ENCODE measurements around the gene ATXN1L.
"Not testable (repeated sequence)": the region's sequence is repeated elsewhere in the genome, so short reads cannot be mapped to it uniquely, and the experiment has no call there.

Gene ATXN1L

DNA sequence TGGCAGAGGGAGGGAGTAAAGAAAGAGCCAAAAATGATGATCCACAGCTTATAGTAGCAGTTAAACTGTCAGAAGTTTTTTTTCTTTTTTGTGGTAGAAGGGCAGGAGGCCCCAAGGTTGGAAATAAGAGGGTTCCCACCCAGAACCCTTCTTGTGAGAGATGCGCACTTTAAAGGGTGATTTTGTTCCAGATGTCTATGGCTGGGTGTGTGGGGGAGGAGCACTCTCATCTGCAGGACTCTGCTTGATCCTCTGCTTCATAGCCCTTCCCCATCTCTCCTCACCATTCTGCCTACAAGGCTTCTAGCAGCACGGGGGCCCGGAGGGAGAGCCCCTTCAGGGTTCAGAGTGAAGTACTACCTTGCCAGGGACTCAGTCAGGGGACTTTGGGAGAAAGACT is 6.4 kb downstream of the ATXN1L start:
- no peak for DNase-seq (ENCODE audit: low read depth)

DNA sequence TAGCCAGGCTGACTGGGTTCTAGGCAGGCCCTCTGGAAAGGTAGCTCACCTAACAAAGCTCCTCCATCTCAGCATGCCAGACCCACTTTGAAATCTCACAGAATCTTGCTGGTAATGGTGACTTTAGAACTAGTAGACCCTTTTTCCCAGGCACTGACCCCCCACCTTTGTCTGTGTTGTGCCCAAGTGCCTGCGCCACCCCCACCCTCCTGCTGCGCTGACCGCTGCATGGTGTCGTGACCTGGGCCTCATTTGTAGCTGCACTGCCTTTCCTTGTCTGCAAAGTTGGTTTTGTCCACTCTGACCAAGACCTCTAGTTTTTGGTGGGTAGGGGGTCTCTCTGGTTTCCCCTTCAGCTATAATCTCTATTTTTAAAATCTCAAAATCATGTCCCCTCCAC is 6.8 kb downstream of the ATXN1L start:
- no peak for DNase-seq (ENCODE audit: low read depth)

DNA sequence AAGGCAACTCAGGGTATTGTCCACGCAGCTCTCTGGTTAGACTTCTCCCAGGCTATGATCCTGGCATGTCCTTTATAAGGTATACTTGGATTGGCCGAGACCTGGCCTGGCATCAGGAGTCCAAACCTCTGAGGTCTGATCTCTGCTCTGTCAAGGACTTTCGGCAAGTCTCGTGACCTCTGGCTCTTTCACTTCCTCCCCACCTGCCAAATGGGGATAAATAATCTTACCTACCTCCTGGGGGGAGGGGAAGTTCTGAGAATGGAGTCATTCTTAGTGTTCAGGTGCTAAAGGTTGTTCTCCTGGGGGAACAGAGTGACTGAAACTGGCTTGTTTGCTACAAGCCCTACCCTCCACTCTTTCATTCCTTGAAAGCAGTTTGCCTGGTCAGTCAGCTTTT is 7.6 kb downstream of the ATXN1L start:
- DNase-seq (ENCODE audit: low read depth), result no peak

DNA sequence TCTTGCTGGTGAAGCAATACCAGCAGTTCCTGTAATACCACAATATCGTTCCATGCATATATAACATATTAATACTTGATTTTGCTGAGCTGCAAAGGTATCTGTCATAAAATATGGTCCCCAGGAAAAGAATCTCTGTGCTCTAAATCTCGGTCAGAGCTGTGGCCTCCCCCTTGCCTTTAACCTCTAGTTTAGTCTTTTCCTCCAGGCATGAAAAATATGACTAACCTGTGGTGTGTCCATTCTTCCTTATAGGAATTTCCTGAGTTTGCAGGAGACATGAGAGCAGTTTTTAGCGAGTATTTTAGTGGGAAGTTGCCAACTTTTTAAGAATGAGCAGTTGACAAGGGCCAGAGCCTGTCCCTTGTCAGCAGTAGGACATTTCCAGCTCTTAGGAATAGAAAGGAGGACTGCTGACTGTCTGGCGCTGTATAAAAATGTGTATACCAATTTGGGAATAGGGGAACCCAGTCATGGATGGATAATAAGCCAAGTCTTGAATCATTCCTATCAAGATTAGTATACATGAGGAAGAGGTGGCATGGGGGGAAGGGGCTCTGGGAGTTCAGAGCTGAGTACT is 8.7 kb downstream of the ATXN1L start:
- peak; percentile 39 for DNase-seq (ENCODE audit: low read depth)

DNA sequence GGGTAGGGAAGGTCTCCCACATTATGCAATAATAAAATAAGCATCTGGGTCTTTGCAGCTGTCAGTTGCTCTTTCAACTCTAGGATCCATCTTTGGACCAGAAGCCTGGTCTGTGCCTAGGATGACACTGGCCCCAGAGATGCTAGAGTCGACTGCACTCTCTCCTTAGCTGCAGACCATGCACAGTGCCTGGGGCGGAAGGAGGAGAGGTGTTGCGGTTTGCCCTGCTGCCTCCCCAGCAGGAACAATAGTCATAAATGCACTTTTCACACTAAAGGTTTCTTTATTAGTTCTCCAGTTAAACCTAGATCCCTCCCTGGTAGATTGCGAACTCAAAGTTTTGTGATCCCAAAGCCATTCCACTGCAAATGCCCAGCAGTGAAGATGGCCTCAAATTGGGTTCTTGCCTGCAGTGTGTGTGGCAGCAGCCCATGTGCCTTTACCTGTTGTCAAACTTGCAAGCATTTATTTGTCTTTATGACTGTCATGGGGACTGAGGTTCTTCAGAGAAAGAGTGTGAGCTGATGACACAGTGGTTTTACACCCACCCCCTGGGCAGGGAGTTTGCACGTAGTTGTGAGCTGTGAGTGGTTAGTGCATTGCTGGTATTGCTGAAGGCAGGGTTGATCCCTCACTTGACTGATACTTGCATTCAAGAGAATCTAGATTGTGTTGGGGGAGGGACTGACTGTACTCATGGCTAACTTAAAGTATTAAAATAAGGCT is 10.3 kb downstream of the ATXN1L start:
- DNase-seq (ENCODE audit: low read depth), result no peak

DNA sequence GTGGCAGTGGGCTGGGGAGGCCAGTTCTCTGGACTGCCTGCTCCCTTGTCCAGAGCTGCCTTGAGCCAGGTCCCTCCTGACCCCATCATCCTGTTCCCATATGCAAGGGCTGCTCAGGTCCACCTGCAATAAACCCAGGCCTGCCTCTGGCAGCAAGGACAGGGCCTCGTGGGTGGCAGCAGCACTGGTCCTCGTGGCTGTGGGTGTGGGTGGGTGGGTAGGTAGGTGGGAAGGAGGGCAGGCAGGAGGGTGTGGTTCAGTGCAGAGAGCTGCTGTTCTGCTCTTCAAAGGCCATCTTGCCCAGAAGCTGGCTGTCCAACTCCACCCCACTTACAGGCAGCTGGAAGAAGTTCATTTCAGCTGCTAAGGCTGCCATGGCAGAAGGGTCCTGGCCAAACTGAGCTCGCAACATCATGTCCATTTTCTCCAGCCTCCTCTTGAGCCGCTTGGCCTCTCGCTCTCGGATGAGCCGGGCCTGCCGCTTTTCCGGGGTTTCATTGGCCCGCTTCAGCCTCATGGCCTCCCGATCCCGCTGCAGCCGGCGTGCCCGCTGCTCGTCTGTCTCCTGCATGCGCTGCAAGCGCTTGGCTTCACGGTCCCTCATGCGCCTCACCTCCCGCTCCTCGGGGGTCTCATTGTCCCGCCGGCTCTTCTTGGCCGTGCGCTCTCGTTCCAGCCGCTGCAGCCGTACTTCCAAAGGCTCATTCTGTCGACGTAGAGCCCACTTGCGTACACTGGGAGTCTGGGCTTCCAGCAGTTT is 14.2 kb downstream of the ATXN1L start:
- no peak for DNase-seq (ENCODE audit: low read depth)

DNA sequence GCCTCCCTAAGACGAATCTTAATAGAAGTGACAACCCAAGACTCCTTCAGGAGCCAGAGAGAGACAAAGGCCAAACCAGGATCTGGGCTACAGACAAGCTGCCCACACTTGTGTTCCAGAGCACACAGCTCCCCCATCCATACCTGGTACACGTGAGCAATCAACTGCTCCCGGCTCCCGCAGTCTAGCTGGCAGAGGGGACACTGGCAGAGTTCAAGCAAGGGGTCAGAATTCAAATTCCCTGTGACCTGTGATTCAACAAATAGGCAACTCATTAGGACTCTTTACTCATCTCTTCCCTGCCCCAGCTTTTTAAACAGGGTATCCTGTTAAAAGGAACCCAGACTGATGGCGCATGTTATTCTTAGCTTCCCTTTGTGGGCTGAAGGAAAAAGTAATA is 18.2 kb downstream of the ATXN1L start:
- DNase-seq (ENCODE audit: low read depth), result no peak

DNA sequence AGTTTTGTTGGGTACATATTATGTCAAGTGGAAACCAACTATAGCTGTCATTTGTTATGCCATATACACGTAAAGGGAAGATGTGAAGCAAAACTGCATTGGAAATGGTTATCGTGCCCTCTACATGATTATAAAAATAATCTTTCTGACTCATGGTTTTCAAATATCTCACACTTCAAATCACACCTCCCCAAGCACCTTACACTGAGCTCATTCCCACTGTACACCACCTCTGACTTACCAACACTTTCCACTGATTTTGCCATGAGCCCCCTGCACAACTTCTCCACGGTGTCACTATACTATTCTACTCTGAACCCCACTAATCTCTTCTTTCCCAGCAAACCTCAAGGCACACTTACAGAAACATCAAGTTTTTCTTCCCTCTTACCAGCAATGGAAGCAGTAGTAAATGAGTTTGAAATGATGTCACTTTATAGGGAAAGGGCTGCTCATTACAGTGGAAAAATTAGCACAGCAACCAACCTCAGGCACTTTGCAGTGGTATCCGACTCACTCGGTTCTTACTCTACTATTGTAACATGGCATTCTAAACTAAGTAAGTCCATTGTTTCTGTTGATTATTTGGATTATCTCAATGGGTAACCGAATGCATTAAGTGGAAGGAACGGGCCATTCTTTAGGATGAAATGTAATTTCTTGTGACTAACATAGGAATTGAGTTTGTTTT is 19.5 kb downstream of the ATXN1L start:
- no peak for DNase-seq (ENCODE audit: low read depth)

DNA sequence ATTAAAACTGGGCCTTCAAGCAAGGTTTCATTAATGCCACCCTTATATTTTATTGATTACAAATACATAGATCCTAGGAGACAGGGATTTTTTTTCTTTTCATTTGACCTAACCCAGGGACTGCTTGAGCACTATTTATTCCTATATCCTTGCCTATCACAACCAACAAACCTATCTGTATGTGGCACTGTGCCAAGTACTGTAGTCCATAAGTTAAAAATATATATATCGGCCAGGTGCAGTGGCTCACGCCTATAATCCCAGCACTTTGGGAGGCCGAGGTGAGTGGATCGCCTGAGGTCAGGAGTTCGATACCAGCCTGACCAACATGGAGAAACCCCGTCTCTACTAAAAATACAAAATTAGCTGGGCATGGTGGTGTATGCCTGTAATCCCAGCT is 21.4 kb downstream of the ATXN1L start:
- not testable (repeated sequence) for DNase-seq (ENCODE audit: low read depth)

DNA sequence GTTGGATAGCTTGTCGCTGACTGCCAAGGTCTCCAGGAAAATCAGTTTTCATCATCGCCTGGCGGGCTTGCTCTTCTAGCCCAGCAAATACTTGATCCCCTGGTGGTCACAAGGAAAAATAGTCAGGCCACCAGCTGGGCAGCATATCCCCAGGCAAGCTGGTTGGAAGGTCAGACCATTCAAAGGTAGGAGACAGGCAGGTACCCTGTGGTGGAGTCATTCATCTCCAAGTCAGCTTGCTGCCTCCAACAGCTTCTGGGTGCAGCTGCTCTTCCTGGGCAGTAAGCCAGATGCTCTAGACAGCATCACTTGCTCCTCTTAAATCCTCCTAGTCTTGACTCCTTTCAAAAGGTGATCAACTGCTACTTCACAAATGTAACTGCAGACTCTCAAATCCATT is 22.2 kb downstream of the ATXN1L start:
- no peak for DNase-seq (ENCODE audit: low read depth)

DNA sequence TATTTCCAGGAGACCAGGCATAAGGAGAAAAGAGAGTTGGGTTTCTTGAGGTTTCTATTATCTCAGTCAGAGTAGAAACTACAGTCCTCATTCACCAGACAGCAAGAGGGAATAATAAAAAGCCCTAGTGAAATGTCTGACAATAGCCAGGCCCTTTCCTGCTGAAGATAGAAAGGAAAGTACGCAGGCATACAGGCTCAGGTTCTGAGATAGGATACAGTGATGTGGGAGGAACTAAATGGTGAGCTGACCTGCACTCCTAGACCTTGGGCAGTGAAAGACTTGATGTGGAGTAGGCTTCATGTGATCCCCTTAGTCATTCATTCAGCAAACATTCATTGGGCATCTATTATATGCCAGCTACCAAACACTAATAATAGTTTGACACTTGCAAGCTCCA is 23.3 kb downstream of the ATXN1L start:
- DNase-seq (ENCODE audit: low read depth), result no peak

DNA sequence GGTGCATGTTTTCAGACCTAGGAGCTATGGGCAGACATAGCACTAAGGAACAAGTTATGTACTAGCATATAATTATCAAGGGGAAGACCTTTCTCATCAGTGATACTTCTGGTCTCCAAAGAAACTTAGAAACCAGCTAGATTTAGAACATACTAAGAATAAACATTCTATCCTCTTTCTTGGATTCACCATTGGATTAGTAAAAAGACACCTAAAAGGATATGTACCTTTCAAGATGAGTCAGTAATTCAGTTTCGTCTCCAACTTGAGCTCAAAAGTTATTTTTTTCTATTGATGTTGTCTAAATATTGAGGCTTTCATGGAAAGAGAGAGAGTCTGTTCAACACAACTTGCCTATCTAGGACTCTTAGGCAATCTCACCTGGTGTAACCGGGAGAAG is 25.0 kb downstream of the ATXN1L start:
- DNase-seq (ENCODE audit: low read depth), result no peak

DNA sequence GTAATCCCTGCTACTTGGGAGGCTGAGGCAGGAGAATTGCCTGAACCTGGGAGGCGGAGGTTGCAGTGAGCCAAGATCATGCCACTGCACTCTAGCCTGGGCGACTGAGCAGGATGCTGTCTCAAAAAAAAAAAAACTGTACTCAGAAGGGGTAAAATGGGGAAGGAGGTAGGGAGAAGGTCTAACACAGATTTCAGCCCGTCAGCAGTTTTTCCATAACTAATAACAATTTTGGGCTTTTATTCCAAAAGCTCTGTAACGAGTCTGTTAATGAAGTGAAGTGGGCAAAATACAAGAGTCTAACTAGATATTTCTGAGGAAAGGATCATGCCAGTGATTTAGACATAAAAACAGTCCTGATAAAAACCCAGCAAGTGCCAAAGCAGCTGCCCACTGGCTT is 27.4 kb downstream of the ATXN1L start:
- no peak for DNase-seq (ENCODE audit: low read depth)

DNA sequence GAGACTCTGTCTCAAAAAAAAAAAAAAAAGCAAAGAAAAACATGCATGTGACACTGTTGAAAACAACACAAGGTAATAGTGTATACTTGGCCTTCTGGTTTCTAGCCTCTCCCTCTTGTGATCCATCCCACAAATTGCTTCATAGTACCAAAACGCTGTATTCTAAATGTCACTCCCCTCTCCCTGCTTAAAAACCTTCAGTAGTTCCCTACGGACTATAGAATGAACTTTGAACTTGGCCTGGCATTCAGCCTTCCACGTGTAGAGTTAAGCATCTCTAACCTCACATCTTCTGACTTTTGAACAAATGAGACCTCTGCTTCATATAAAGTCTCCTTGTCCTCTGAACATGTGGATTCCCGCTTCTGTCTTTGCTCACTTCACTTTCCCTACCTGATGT is 33.1 kb downstream of the ATXN1L start:
- no peak for DNase-seq (ENCODE audit: low read depth)

DNA sequence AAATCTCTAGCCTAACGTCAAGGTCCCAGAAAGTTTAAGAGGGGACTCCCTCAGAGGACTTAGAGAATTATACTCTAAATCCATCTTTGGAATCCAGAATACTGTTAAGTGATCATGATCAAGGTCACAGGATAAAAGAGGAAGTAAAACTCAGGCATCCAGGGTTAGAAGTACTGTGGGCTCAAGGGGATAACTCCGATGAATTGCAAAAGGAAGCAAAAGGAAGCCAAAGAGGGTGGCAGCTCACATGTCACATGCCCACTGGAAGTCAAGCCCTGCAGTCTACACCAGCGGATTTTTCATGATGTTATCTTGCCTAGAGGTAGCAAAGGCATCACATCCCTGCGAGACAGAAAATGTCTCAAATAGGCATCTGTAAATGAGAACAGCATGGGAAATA is 34.4 kb downstream of the ATXN1L start:
- DNase-seq (ENCODE audit: low read depth), result no peak

DNA sequence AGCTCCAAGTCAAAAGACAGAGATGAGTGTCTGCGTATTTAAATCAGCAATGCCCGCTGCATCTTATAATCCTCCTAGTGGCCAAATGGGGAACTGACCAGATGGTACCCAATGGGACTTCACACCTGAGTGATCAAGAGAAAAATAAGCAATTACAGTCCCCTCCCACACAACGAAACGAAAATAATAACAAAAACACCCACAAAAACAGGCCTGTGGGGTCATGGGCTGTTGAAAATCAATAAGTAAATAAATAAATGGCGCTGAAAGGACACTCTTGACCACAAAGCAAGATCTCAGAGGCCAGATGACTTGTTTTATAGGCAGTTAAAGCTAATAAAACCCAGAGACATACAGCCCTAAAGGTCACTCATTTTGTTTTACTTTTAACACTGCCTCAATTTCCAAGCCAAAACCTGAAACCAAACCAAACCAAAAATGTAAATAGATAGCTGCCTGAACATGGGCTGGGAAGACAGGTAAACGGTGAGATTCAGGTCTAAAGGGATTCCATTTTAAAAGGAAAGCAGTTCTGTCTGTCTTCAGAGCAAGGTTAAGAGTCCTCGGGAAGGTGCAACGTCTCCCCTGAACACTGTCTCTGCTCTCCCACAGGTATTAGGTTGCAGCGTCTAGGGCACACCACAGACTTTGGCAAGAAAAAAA is 36.9 kb downstream of the ATXN1L start:
- peak; percentile 67 for DNase-seq (ENCODE audit: low read depth)

DNA sequence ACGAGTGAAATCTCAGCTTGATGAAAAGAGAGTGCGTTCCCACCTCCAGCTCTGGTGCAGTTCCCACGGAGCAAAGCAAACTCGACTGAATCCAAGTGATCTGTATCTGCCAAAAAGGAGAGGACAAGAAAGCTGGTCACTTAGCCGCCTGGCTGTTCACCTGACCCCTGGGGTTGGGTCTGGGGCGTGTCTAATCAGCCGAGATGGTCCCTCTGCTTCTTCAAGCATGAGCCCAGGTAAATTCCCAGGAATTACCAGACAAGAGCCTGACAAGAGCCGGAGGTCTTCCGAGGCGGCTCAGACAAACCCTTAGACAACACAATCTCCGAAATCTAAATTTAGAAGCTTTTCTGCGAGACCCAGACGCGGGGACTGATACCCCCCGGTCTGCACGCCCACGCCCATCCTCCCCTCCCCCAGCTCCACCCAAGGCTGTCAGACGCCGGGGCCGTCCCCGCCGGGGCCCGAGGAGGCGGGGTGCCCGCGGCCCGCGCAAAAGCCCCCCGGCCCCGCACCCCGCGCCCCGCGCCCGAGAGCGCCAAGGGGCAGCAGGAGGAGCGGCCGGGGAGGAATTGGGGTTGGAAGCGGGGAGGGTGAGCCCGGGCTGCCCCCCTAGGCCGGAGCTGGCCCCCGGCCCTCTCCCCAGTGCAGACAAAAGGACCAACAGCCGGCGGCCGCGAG is 37.5 kb downstream of the ATXN1L start:
- DNase-seq (ENCODE audit: low read depth), result peak; percentile 31

DNA sequence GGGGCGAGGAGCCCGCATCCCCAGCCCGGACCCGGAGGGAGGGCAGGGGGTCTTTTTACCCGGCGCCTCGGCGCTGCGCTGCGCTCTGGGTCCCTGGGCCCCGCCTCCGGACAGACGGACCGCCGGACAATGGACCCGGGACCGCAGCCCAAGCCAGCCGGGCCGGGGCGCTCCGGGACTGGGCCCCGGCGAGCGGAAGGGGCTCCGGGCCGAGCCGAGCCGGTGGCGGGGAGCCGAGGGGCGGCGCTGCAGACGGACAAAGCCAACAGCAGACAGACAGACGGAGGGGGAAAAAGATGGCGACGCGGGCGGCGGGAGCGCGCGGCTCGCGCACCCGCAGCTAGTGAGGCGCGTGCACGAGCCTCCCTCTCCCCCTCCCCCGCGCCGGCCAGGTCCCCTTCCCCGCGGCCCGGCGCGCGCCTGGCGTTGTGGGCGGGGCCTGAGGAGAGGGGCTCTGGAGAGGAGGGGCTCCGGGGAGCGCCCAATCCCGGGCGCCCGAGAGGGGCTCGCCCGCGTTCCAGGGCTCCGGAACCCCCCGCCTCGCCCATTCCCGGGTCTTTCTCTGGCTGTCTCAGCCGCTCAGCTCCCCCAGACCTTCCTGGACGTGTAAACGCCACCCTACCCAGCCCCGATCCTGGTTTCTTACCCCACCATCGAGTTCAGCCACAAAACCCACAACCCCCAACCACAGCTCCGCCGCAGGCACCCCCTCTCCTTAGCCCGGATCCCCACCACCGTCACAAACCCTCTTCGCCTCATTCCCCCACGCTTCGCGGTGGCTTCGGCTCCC is 38.3 kb downstream of the ATXN1L start, which contains the start of gene ZNF821:
Gene ZNF821, minus strand, starts transcription at position 334 of the 790 bp plus-strand sequence. CDS start 4,236 bp downstream, outside the sequence.
- DNase-seq (ENCODE audit: low read depth), result peak; percentile 70

DNA sequence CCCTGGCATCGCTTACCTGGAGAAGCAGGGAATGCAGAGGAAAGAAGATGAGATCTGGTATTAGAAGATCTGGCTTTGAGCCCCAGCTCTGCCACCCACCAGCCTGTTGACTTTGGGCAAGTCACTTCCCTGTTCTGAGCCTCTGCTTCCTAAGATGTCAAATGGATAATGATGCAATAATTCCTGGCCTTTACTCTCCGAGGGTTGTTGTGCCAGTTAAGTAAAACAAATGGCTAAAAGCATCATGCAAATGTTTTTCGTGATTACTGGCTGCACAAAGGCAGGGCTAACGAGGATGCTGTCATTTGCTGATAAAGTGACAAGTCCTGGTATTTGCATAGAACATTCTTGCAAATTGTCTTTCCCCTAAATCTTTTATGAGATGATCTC is 39.5 kb downstream of the ATXN1L start:
- no peak for DNase-seq (ENCODE audit: low read depth)

DNA sequence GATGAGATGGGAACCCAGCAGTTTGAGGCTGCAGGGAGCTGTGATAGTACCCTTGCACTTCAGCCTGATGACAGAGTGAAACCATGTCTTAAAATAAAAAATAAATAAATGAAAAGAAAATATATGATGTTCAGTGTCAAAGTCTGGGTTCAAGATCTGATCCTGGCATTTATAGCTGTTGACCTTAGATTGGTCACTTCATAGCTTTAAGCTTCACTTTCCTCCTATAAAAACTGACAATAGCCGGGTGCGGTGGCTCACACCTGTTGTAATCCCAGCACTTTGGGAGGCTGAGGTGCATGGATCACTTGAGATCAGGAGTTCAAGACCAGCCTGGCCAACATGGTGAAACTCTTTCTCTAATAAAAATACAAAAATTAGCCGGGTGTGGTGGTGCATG is 43.4 kb downstream of the ATXN1L start:
- no peak for DNase-seq (ENCODE audit: low read depth)

DNA sequence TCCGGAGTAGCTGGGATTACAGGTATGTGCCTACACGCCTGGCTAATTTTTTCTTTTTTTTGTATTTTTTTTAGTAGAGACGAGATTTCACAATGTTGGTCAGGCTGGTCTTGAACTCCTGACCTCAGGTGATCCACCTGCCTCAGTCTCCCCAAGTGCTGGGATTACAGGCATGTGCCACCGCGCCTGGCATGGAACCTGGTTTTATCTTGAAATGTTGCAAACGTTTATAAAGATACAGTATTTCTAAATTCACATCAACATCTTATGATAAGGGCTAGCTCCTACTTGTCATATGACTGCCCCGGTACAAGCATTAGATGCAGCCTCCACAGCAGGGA is 48.1 kb downstream of the ATXN1L start:
- no peak for DNase-seq (ENCODE audit: low read depth)

Data from EH (cell line).